GM18517 (cell line): ENCODE results near the gene CABLES1.
"Not testable (repeated sequence)": the region's sequence is repeated elsewhere in the genome, so short reads cannot be mapped to it uniquely, and the experiment has no call there.

ENCODE experiments used
- ATAC-seq: cut with Tn5 transposase; IDR thresholded peaks from one replicate; pipeline ENCODE4 v1.9.1; 2021; ENCODE audit warnings: mild to moderate bottlenecking, moderate library complexity; ENCODE audit not compliant: unreplicated experiment

CABLES1 gene

GRCh38 chr18:23108496-23108895, 26.8 kb upstream of the CABLES1 start:
- no peak for ATAC-seq

- ATAC-seq, result not testable (repeated sequence)
Measured at GRCh38 chr18:23109163-23109562, 26.1 kb upstream of the CABLES1 start.

GRCh38 chr18:23113576-23113975, 21.7 kb upstream of the CABLES1 start:
- ATAC-seq, result no peak

- no peak for ATAC-seq
Measured at GRCh38 chr18:23114171-23114881, 21.0 kb upstream of the CABLES1 start.

GRCh38 chr18:23114911-23115310, 20.4 kb upstream of the CABLES1 start:
- no peak for ATAC-seq

GRCh38 chr18:23115683-23116096, 19.6 kb upstream of the CABLES1 start:
- no peak for ATAC-seq

- ATAC-seq, result no peak
Measured at GRCh38 chr18:23121133-23121532, 14.2 kb upstream of the CABLES1 start.

GRCh38 chr18:23122334-23123229, 12.7 kb upstream of the CABLES1 start:
- ATAC-seq, result no peak

- no peak for ATAC-seq
Measured at GRCh38 chr18:23126376-23127056, 8.8 kb upstream of the CABLES1 start.

GRCh38 chr18:23127090-23127489, 8.2 kb upstream of the CABLES1 start:
- no peak for ATAC-seq

- ATAC-seq, result no peak
Measured at GRCh38 chr18:23129355-23130002, 5.8 kb upstream of the CABLES1 start.

- ATAC-seq, result peak; percentile 31
Measured at GRCh38 chr18:23131693-23132319, 3.5 kb upstream of the CABLES1 start.

- no peak for ATAC-seq
Measured at GRCh38 chr18:23133860-23134779, 1.2 kb upstream of the CABLES1 start.

- no peak for ATAC-seq
Measured at GRCh38 chr18:23135550-23136325, 453 bp downstream of the CABLES1 start.

- ATAC-seq, result no peak
Measured at GRCh38 chr18:23136326-23137096, 1.2 kb downstream of the CABLES1 start.

- ATAC-seq, result no peak
Measured at GRCh38 chr18:23137097-23137635, 1.9 kb downstream of the CABLES1 start.

- no peak for ATAC-seq
Measured at GRCh38 chr18:23137788-23138216, 2.5 kb downstream of the CABLES1 start.

GRCh38 chr18:23138471-23138870, 3.2 kb downstream of the CABLES1 start:
- no peak for ATAC-seq
